Loucy (cell line): ENCODE measurements around the gene EBF3.

ENCODE experiments used
- H2AFZ ChIP-seq: fragments of 200-600 bp; sonication (generic); 2 replicates; pipeline ENCODE4 v1.6.0; 2016; ENCODE audit warnings: antibody characterized with exemption, mild to moderate bottlenecking, low read length, moderate library complexity
- H3F3A ChIP-seq: fragments of 200-600 bp; 2 replicates; pipeline ENCODE4 v1.6.0; 2016; ENCODE audit warnings: antibody characterized with exemption, low read depth, mild to moderate bottlenecking
- H3K27me3 ChIP-seq: fragments of 200-600 bp; sonication (generic); 2 replicates; pipeline ENCODE4 v1.6.1; 2014; ENCODE audit warnings: low read length, mild to moderate bottlenecking; ENCODE audit not compliant: insufficient read depth, poor library complexity, severe bottlenecking
- H3K36me3 ChIP-seq: fragments of 200-600 bp; sonication (generic); 2 replicates; pipeline ENCODE4 v1.6.1; 2016; ENCODE audit warnings: low read length; ENCODE audit not compliant: insufficient read depth
- H3K4me1 ChIP-seq: fragments of 200-600 bp; sonication (generic); 2 replicates; pipeline ENCODE4 v1.5.1; 2014; ENCODE audit warnings: low read length, mild to moderate bottlenecking; ENCODE audit not compliant: insufficient read depth, poor library complexity, severe bottlenecking
- H3K4me2 ChIP-seq: fragments of 200-600 bp; sonication (generic); 2 replicates; pipeline ENCODE4 v1.6.0; 2014; ENCODE audit warnings: antibody characterized with exemption, low read length, low read depth, mild to moderate bottlenecking; ENCODE audit not compliant: poor library complexity, severe bottlenecking
- H3K4me3 ChIP-seq: fragments of 200-600 bp; sonication (generic); 2 replicates; pipeline ENCODE4 v1.5.1; 2014; ENCODE audit warnings: low read length, mild to moderate bottlenecking, mixed read lengths; ENCODE audit not compliant: poor library complexity, severe bottlenecking
- H3K79me2 ChIP-seq: fragments of 200-600 bp; sonication (generic); 2 replicates; pipeline ENCODE4 v1.6.1; 2014; ENCODE audit warnings: low read length; ENCODE audit not compliant: insufficient read depth
- H3K9ac ChIP-seq: fragments of 200-600 bp; sonication (generic); 2 replicates; pipeline ENCODE4 v1.6.0; 2014; ENCODE audit warnings: mild to moderate bottlenecking, low read depth, low read length, moderate library complexity; ENCODE audit not compliant: poor library complexity, severe bottlenecking
- H3K9me2 ChIP-seq: fragments of 200-600 bp; sonication (generic); replicated peaks from 2 replicates; pipeline ENCODE4 v1.6.1; 2016; ENCODE audit warnings: low read depth, low read length, mixed read lengths
- H3K9me3 ChIP-seq: fragments of 200-600 bp; sonication (generic); 2 replicates; pipeline ENCODE4 v1.6.1; 2014; ENCODE audit warnings: mild to moderate bottlenecking, antibody characterized with exemption, low read length, low read depth; ENCODE audit not compliant: insufficient read depth
- H4K20me1 ChIP-seq: fragments of 200-600 bp; sonication (generic); 2 replicates; pipeline ENCODE4 v1.6.0; 2014; ENCODE audit warnings: antibody characterized with exemption, low read length, mild to moderate bottlenecking; ENCODE audit not compliant: insufficient read depth, poor library complexity, severe bottlenecking
- CTCF ChIP-seq: fragments of 200-600 bp; sonication (generic); conservative IDR thresholded peaks from 2 replicates; pipeline ENCODE4 v1.5.1; 2014; ENCODE audit warnings: mild to moderate bottlenecking, antibody characterized with exemption, low read length
- EZH2phosphoT487 ChIP-seq: fragments of 200-600 bp; IDR thresholded peaks from 2 replicates; pipeline ENCODE4 v1.6.1; 2018; ENCODE audit warnings: antibody characterized with exemption, mild to moderate bottlenecking, moderate library complexity, borderline replicate concordance

Gene EBF3

DNA sequence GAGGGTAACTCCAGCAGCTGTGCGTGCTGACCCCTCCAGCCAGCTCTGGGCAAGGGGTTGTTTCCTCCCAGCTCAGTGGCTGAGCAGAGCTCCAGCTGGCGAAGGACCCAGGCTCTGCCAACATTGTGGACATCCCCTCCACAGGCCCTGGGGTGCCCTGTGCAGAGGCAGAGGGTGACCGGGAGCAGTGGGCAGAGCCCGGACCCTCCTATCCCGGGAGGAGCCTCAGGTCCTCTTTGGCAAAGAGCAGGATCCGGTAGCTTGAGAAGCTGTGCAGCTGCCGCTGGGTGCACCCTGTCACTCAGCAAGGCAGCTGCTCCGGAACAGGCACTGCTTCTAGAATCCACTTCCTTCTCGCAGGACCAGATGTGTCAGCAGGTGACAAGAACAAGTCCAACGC lies 175.9 kb downstream of the EBF3 start:
- Histone ChIP-seq H3K4me3 (no peak overlapping the region), H3K4me2 (no peak overlapping the region)

GRCh38 chr10:129787557-129787956 lies 176.5 kb downstream of the EBF3 start:
- H2AFZ ChIP-seq, result no peak overlapping the region
- H3F3A ChIP-seq, result no peaks in the 10 kb centered on the region
- H3K9me3 ChIP-seq, result no peaks in the 10 kb centered on the region
- H3K9me2 ChIP-seq, result no peaks in the 10 kb centered on the region
- TF ChIP-seq EZH2phosphoT487 (no peak), CTCF (no peak)
- no peaks in the 10 kb centered on the region for H3K4me1 ChIP-seq
- H3K27me3 ChIP-seq, result no peaks in the 10 kb centered on the region
- H4K20me1 ChIP-seq, result no peaks in the 10 kb centered on the region
- no peaks in the 10 kb centered on the region for H3K79me2 ChIP-seq
- H3K9ac ChIP-seq, result no peak overlapping the region
- H3K36me3 ChIP-seq, result no peaks in the 10 kb centered on the region
- H3K4me2 ChIP-seq, result no peak overlapping the region
- H3K4me3 ChIP-seq, result no peak overlapping the region

More for the DNA sequence above, 175.9 kb downstream of the EBF3 start:
- H3F3A ChIP-seq, result no peaks in the 10 kb centered on the region
- no peaks in the 10 kb centered on the region for H3K4me1 ChIP-seq
- H3K79me2 ChIP-seq, result no peaks in the 10 kb centered on the region
- H3K36me3 ChIP-seq, result no peaks in the 10 kb centered on the region
- TF ChIP-seq EZH2phosphoT487 (no peak), CTCF (no peak)
- H3K27me3 ChIP-seq, result no peaks in the 10 kb centered on the region
- no peaks in the 10 kb centered on the region for H3K9me2 ChIP-seq
- H4K20me1 ChIP-seq, result no peaks in the 10 kb centered on the region
- no peaks in the 10 kb centered on the region for H3K9me3 ChIP-seq
- no peak overlapping the region for H3K9ac ChIP-seq
- H2AFZ ChIP-seq, result no peak overlapping the region

DNA sequence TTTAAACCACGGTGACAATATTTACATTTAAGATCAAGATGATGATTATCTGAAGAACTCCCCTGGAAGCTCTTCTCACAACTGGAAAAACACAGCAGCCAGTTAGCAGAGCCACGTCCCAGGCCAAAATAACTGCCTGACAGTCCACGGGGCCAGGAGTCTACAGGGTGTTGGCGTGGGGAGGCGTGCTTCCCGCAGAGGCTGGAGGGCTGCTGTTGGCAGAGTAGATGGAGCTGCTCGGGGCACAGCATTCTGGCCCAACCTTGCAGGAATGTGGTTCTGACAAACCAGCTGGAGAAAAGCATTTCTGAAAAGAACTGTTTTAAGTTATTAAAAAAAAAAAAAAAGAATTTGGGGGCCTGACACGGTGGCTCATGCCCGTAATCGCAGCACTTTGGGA lies 177.9 kb downstream of the EBF3 start:
- Histone ChIP-seq H4K20me1 (no peaks in the 10 kb centered on the region), H3K4me2 (no peak overlapping the region), H3K9ac (no peak overlapping the region), H3K4me3 (no peak overlapping the region), H3K4me1 (no peaks in the 10 kb centered on the region), H2AFZ (no peak overlapping the region), H3K9me2 (no peaks in the 10 kb centered on the region), H3K79me2 (no peaks in the 10 kb centered on the region), H3K36me3 (no peaks in the 10 kb centered on the region), H3K27me3 (no peaks in the 10 kb centered on the region), H3F3A (no peaks in the 10 kb centered on the region), H3K9me3 (no peaks in the 10 kb centered on the region)
- TF ChIP-seq CTCF (no peak), EZH2phosphoT487 (no peak)
